Activated CD4-positive, alpha-beta T cell treated with anti-CD3 and anti-CD28 coated beads, Interleukin-2, amount 50 U/mL, for 24 hours (primary cell): Measurements from ENCODE around the gene SFXN1.

ENCODE experiments used
- DNase-seq, 2 donors: peaks; one replicate each; pipeline ENCODE4 v3.0.0-alpha.2; 2020; ENCODE audit warnings: low read depth in 1 of 2, low spot score in 1 of 2

The SFXN1 gene

GRCh38 chr5:175538576-175538975 is 60.2 kb downstream of the SFXN1 start:
- DNase-seq: no peak

GRCh38 chr5:175539936-175540335 is 61.6 kb downstream of the SFXN1 start:
- DNase-seq: no peak

GRCh38 chr5:175541264-175541663 is 62.9 kb downstream of the SFXN1 start:
- no peak for DNase-seq

DNA sequence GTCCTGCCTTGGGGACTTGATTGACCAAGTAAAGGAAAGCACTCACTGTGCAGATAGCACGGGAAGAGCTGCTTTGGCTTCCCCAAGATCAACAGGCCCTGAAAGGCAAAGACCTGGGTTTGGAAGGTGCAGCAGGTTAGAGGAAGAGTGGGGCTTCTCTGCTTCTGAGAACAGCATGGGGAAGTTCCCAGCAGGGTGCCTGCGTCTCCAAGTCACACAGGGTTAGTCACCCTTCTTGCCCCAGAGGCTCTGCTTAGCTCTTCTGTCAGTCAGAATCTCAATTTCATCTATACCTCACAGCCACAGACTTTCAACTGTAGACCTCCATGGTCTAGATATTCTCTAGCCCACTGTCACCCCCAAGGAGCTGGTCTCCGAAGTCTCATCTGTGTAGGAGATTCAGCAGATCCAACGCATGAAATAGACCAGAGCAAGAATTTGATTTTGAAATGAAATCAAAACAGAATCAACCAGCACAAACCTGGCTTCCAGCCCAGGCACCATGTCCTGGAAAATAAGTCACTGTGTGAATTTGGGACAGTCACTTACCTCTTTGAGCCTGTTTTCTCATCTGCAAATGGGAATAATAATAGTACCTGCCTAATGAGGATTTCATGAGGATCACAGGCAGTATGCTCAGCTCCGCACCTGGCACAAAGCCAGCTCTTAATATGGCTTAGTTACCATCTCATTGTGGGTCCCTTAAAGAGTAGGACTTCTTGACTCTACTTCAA is 64.0 kb downstream of the SFXN1 start:
- no peak for DNase-seq

DNA sequence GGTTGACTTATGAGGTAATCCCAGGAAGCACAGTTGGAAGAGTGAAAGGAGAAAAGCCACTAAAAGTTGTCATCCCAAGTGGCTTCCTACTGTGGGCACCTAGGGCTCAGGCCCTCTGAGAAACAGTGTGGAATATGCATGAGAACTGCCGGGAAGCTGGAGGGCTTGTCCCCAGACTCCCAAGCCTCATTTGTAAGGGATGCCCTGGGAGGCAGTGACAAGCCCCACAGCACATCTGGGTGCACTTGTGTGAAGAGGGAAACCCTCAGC is 64.5 kb downstream of the SFXN1 start:
- no peak for DNase-seq

GRCh38 chr5:175544108-175544511 is 65.8 kb downstream of the SFXN1 start:
- DNase-seq: no peak

- no peak for DNase-seq
Measured at GRCh38 chr5:175544586-175544985, 66.2 kb downstream of the SFXN1 start.

DNA sequence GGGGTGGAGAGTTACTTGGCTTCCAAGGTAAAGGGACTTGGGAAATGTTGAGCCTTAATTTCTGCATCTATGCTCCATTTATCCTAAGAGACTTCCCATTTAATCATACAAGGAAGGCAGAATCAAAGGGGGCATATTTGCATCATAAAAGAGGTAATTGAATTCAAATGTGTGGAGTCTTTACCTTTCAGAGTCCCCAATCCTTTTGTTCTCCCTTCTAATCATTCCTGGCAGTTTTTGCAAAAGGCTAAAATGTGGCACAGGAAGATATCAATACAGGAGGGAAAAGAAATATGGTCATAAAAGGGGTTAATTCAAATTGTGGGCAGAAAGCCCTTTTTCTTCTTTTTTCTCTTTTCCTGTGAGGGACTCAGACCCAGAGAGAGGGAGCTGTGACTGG is 69.5 kb downstream of the SFXN1 start:
- DNase-seq: no peak

GRCh38 chr5:175548626-175549311 is 70.4 kb downstream of the SFXN1 start:
- no peak for DNase-seq

GRCh38 chr5:175550055-175550805 is 71.9 kb downstream of the SFXN1 start:
- no peak for DNase-seq

GRCh38 chr5:175551266-175551665 is 72.9 kb downstream of the SFXN1 start:
- no peak for DNase-seq

DNA sequence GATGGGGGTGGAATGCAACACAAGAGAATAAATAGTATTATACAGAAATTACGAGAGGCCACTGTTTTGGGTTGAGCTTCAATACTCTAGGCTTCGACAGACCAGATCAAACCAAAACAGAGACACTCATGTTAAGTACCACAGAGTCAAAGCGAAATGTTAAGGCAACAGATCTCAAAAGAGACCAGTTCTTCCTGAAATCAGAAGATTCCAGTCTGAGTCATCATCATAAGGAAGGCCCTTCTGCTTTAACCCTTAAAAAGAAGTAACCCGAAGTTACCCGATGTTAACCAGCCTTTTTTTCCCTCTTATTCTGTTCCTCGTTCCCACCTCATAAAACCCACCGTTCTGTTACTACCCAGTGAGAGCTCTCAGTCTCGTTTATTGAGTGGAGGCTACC is 75.9 kb downstream of the SFXN1 start:
- no peak for DNase-seq

DNA sequence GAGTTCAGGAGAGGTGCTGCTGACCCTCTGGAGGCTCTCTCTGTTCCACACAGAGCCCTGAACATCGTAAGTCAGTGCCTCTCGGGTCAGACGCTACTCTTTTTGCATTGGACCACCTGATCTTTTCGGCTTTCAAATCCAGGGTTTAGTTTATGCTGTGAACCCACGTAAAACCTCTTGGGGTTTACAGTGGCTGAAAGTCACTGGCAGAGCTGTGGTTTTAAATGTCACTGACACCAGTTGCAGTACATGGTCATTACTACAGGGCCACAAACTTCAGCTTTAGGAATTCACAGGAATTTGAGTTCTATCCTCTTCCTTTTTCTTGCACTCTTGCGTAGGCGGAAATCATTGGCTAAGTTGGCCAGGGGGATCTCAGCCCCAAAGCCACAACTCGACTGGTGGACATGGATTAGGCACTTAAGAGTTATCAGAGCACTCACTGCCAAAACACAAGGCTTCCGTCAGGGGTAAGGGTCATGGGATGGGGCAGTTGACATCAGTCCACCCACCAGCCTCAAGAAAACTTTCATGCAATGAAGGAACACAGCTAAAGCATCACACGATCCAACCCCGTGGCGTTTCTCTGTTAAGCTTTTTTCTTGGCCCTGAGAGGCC is 76.9 kb downstream of the SFXN1 start:
- no peak for DNase-seq

DNA sequence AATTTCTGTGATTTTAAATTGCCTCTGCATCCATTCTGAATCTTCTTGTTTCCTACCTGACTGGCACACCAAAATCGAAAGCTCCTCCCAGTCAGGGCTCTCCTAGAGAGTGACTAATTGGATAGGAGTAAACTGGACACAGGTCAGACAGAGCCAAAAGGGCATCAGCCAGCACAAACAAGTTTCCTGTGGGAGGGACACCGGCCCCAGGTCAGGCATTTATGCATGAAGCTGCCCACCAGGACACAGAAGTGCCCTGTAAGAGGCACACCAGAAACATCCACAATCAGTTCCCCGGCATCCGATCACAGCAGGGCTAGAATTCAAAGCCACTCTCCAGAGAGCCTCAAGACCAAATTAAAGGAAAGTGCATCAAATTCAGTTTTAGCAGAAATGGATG is 78.4 kb downstream of the SFXN1 start:
- no peak for DNase-seq

DNA sequence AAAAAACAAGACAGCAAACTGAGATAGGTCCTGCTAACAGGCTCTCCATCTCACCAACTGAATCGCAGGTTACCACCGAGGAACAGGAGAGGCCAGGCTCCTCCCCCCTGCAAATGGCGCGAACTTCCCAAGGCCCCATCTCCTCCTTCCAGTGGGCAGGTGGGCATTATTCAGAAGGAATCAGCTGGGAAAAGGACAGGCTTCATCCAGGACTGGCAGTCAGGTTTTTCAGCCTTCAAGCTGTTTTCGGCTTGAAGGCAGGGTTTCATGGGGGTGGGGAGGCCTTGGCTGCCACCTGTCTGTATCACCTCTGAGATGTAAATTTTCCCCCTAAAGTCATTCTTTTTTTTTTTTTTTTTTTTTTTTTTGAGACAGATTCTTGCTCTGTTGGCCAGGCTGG is 79.4 kb downstream of the SFXN1 start:
- no peak for DNase-seq

GRCh38 chr5:175558801-175559480 is 80.6 kb downstream of the SFXN1 start:
- DNase-seq: no peak

DNA sequence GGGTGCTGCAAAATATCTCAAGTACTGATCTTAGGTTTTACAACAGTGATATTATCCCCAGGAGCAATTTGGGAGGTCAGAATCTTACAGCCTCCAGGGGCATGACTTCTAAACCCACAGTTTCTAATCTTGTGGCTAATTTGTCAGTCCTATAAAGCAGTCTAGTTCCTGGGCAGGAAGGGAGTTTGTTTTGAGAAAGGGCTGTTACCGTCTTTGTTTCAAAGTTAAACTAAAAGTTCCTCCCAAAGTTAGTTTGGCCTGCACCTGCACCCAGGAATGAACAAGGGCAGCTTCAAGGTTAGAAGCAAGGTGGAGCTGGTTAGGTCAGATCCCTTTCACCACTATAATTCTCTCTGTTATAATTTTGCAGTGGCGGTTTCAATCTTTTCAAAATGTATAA is 81.7 kb downstream of the SFXN1 start:
- DNase-seq: no peak

GRCh38 chr5:175561085-175561484 is 82.7 kb downstream of the SFXN1 start:
- no peak for DNase-seq

DNA sequence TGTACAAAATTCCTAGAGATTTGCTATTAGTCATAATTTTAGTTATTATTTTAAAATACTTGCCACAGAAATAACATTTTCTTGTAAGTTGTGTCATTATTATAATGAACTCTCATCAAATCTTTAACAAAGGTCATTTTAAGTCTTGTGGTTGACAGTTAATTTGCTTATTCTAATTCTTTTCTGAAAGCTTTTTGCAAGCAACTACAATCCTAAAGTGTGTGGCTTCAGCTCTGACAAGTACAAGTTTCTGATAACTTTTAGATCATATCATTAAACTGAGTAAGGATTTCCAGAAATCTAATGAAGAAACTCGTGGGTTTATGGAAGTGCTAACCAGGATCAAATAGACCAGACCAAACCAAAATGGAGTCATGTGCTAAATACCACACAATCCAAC is 86.4 kb downstream of the SFXN1 start:
- no peak for DNase-seq

DNA sequence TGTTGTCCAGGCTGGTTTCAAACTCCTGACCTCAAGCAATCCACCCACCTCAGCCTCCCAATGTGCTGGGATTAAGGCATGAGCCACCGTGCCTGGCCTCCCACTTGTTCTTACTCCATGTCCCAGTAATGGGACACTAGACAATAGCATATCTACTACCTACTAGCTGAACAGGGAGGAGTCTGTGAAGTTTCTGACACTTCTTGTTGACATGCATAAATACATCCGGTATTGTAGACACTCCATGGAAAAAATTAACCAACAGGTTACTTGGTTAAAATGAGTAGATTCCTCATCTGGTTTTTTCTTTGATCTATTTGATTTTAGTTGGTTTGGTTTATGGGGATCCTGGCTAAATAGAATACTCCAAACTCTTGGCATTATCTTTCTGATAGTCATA is 88.3 kb downstream of the SFXN1 start:
- no peak for DNase-seq

DNA sequence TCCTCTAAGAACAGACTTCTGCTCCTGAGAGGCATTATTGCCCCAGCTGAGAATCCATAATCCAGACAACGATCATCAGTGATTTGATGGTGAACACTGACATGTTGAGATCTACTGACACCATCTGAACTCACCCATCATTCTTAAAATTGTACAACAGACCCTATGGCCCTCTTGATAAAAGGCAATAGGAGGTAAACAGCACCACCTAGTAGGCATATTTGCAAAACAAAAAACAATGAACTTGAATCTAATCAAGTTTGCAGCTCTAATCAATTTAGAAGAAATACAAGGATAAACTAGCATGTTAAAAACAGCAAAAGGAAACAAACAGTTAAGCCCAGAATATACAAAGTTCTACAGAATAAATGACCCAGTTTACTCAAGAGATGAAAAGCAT is 89.6 kb downstream of the SFXN1 start:
- DNase-seq: no peak

DNA sequence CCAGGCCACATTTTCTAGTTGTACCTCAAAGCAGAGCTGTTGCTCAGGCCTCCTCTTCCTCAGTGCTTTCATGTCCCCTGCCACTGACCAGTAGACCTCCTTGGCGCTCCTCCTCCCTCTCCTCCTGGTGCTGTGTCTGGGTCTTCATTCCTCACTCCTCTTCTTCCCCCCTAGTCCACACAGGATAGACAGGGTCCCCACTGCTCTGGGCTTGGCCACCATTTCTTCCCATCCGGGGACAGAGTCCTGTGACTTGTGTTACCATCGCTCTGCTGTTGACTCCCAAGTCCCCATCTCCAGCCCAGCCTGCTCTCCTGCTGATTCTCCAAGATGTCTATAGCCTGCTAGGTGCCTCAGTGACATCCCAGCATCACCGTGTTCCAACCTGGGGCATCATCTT is 91.3 kb downstream of the SFXN1 start:
- DNase-seq: no peak
